Glutamatergic neuron (in vitro differentiated cells): ENCODE data around the gene SECISBP2. TPM values are rescaled to one million over a fixed set of nuclear protein-coding genes. Genes with fewer than 3 reads are reported as not detected.

Experiments used
- DNase-seq: peaks from one replicate; pipeline ENCODE4 v3.0.0; 2022
- H3K27ac Mint-ChIP-seq: one replicate; pipeline ENCODE4 v1.8.0; 2020; ENCODE audit warnings: mild to moderate bottlenecking, mixed read lengths, inconsistent platforms; ENCODE audit not compliant: unreplicated experiment
- H3K27me3 Mint-ChIP-seq: one replicate; pipeline ENCODE4 v1.8.0; 2020; ENCODE audit warnings: mild to moderate bottlenecking, moderate library complexity, mixed read lengths, inconsistent platforms; ENCODE audit not compliant: unreplicated experiment
- H3K36me3 Mint-ChIP-seq: one replicate; pipeline ENCODE4 v1.8.0; 2020; ENCODE audit warnings: mild to moderate bottlenecking, mixed read lengths, inconsistent platforms; ENCODE audit not compliant: unreplicated experiment
- H3K4me1 Mint-ChIP-seq: one replicate; pipeline ENCODE4 v1.8.0; 2020; ENCODE audit warnings: mild to moderate bottlenecking, low read depth, mixed read lengths, inconsistent platforms; ENCODE audit not compliant: unreplicated experiment
- H3K4me3 Mint-ChIP-seq: one replicate; pipeline ENCODE4 v1.8.0; 2020; ENCODE audit warnings: mild to moderate bottlenecking, mixed read lengths, inconsistent platforms; ENCODE audit not compliant: unreplicated experiment
- H3K9me3 Mint-ChIP-seq: one replicate; pipeline ENCODE4 v1.8.0; 2020; ENCODE audit warnings: mild to moderate bottlenecking, moderate library complexity, mixed read lengths, inconsistent platforms; ENCODE audit not compliant: unreplicated experiment
- CTCF ChIP-seq: fragments of 200-600 bp; sonication (generic); IDR thresholded peaks from one replicate; pipeline ENCODE4 v1.5.0; 2021; ENCODE audit not compliant: partially characterized antibody, unreplicated experiment
- total RNA-seq: library from RNA; stranded (reverse); fragmentation: NEBNext Ultra II Directional; extraction: Animal tissue kit (Norgen Biotek cat#: 25700); gene quantifications from one replicate; pipeline ENCODE4 v1.2.1, GENCODE V29; 2021; ENCODE audit not compliant: unreplicated experiment

The SECISBP2 gene
- total RNA-seq, 1 donor from 2014 or later: 86.4 TPM

- no peak for TF ChIP-seq CTCF
- peaks cover 25% of the 10 kb centered on the region for H3K4me1 Mint-ChIP-seq
- peaks cover 6% of the 10 kb centered on the region for H3K9me3 Mint-ChIP-seq
- peaks cover 4% of the 10 kb centered on the region for H3K27me3 Mint-ChIP-seq
- H3K4me3 Mint-ChIP-seq: peak overlapping the region; percentile 42
- H3K36me3 Mint-ChIP-seq: no peaks in the 10 kb centered on the region
- DNase-seq: no peak
- H3K27ac Mint-ChIP-seq: no peak overlapping the region
Measured at GRCh38 chr9:89323390-89323789, 5.1 kb downstream of the SECISBP2 start.

- no peak overlapping the region for H3K4me3 Mint-ChIP-seq
- TF ChIP-seq CTCF: no peak
- no peaks in the 10 kb centered on the region for H3K9me3 Mint-ChIP-seq
- H3K27me3 Mint-ChIP-seq: peaks cover 4% of the 10 kb centered on the region
- peaks cover 4% of the 10 kb centered on the region for H3K36me3 Mint-ChIP-seq
- no peak overlapping the region for H3K27ac Mint-ChIP-seq
- H3K4me1 Mint-ChIP-seq: peaks cover 16% of the 10 kb centered on the region
- DNase-seq: no peak
Measured at GRCh38 chr9:89325733-89326132, 7.4 kb downstream of the SECISBP2 start.

- Mint-ChIP-seq H3K4me1 (peaks cover 13% of the 10 kb centered on the region), H3K27me3 (peaks cover 4% of the 10 kb centered on the region), H3K4me3 (no peak overlapping the region), H3K27ac (no peak overlapping the region), H3K36me3 (peaks cover 4% of the 10 kb centered on the region), H3K9me3 (no peaks in the 10 kb centered on the region)
- no peak for TF ChIP-seq CTCF
- DNase-seq: no peak
Measured at GRCh38 chr9:89328064-89328463, 9.8 kb downstream of the SECISBP2 start.

- no peak for TF ChIP-seq CTCF
- no peak for DNase-seq
- H3K36me3 Mint-ChIP-seq: peaks cover 4% of the 10 kb centered on the region
- H3K27me3 Mint-ChIP-seq: peaks cover 2% of the 10 kb centered on the region
- no peak overlapping the region for H3K4me3 Mint-ChIP-seq
- no peaks in the 10 kb centered on the region for H3K4me1 Mint-ChIP-seq
- H3K27ac Mint-ChIP-seq: no peak overlapping the region
- H3K9me3 Mint-ChIP-seq: no peaks in the 10 kb centered on the region
Measured at GRCh38 chr9:89329917-89330316, 11.6 kb downstream of the SECISBP2 start.

GRCh38 chr9:89330513-89330912, 12.2 kb downstream of the SECISBP2 start:
- Mint-ChIP-seq H3K27me3 (no peaks in the 10 kb centered on the region), H3K4me3 (no peak overlapping the region), H3K4me1 (no peaks in the 10 kb centered on the region), H3K36me3 (peaks cover 4% of the 10 kb centered on the region), H3K27ac (no peak overlapping the region), H3K9me3 (no peaks in the 10 kb centered on the region)
- DNase-seq: no peak
- TF ChIP-seq CTCF: no peak
